Loucy (cell line): ENCODE data around the gene TRAP1.

ENCODE experiments used
- H2AFZ ChIP-seq: fragments of 200-600 bp; sonication (generic); 2 replicates; pipeline ENCODE4 v1.6.0; 2016; ENCODE audit warnings: antibody characterized with exemption, mild to moderate bottlenecking, low read length, moderate library complexity
- H3F3A ChIP-seq: fragments of 200-600 bp; 2 replicates; pipeline ENCODE4 v1.6.0; 2016; ENCODE audit warnings: antibody characterized with exemption, low read depth, mild to moderate bottlenecking
- H3K27me3 ChIP-seq: fragments of 200-600 bp; sonication (generic); 2 replicates; pipeline ENCODE4 v1.6.1; 2014; ENCODE audit warnings: low read length, mild to moderate bottlenecking; ENCODE audit not compliant: insufficient read depth, poor library complexity, severe bottlenecking
- H3K36me3 ChIP-seq: fragments of 200-600 bp; sonication (generic); 2 replicates; pipeline ENCODE4 v1.6.1; 2016; ENCODE audit warnings: low read length; ENCODE audit not compliant: insufficient read depth
- H3K4me1 ChIP-seq: fragments of 200-600 bp; sonication (generic); 2 replicates; pipeline ENCODE4 v1.5.1; 2014; ENCODE audit warnings: low read length, mild to moderate bottlenecking; ENCODE audit not compliant: insufficient read depth, poor library complexity, severe bottlenecking
- H3K4me2 ChIP-seq: fragments of 200-600 bp; sonication (generic); 2 replicates; pipeline ENCODE4 v1.6.0; 2014; ENCODE audit warnings: antibody characterized with exemption, low read length, low read depth, mild to moderate bottlenecking; ENCODE audit not compliant: poor library complexity, severe bottlenecking
- H3K4me3 ChIP-seq: fragments of 200-600 bp; sonication (generic); 2 replicates; pipeline ENCODE4 v1.5.1; 2014; ENCODE audit warnings: low read length, mild to moderate bottlenecking, mixed read lengths; ENCODE audit not compliant: poor library complexity, severe bottlenecking
- H3K79me2 ChIP-seq: fragments of 200-600 bp; sonication (generic); 2 replicates; pipeline ENCODE4 v1.6.1; 2014; ENCODE audit warnings: low read length; ENCODE audit not compliant: insufficient read depth
- H3K9ac ChIP-seq: fragments of 200-600 bp; sonication (generic); 2 replicates; pipeline ENCODE4 v1.6.0; 2014; ENCODE audit warnings: mild to moderate bottlenecking, low read depth, low read length, moderate library complexity; ENCODE audit not compliant: poor library complexity, severe bottlenecking
- H3K9me2 ChIP-seq: fragments of 200-600 bp; sonication (generic); replicated peaks from 2 replicates; pipeline ENCODE4 v1.6.1; 2016; ENCODE audit warnings: low read depth, low read length, mixed read lengths
- H3K9me3 ChIP-seq: fragments of 200-600 bp; sonication (generic); 2 replicates; pipeline ENCODE4 v1.6.1; 2014; ENCODE audit warnings: mild to moderate bottlenecking, antibody characterized with exemption, low read length, low read depth; ENCODE audit not compliant: insufficient read depth
- H4K20me1 ChIP-seq: fragments of 200-600 bp; sonication (generic); 2 replicates; pipeline ENCODE4 v1.6.0; 2014; ENCODE audit warnings: antibody characterized with exemption, low read length, mild to moderate bottlenecking; ENCODE audit not compliant: insufficient read depth, poor library complexity, severe bottlenecking
- CTCF ChIP-seq: fragments of 200-600 bp; sonication (generic); conservative IDR thresholded peaks from 2 replicates; pipeline ENCODE4 v1.5.1; 2014; ENCODE audit warnings: mild to moderate bottlenecking, antibody characterized with exemption, low read length
- EZH2phosphoT487 ChIP-seq: fragments of 200-600 bp; IDR thresholded peaks from 2 replicates; pipeline ENCODE4 v1.6.1; 2018; ENCODE audit warnings: antibody characterized with exemption, mild to moderate bottlenecking, moderate library complexity, borderline replicate concordance

Gene TRAP1

DNA sequence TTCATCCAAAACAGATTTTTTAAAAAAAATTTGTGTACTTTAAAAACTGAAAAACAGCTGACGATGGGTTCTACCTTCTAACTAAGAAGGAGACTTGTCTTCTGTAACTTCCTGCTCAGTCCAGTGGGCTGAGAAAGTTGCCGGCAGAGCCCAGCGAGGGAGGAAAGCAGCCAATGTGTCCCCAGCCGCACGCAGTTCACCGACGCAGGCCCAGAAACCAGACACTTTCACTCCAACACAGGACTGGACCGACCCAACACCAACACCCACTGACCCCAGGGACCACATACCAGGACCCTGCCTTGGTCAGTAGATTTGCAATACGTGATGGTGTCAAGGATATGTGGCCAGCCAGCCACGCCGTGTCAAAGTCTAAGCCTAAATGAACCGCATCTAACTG is 25.6 kb downstream of the TRAP1 start:
- Histone ChIP-seq H3K79me2 (no peaks in the 10 kb centered on the region), H3K27me3 (peaks cover 17% of the 10 kb centered on the region), H3F3A (no peaks in the 10 kb centered on the region), H3K9me2 (no peaks in the 10 kb centered on the region), H4K20me1 (no peaks in the 10 kb centered on the region), H3K9ac (no peak overlapping the region), H3K36me3 (no peaks in the 10 kb centered on the region), H2AFZ (no peak overlapping the region), H3K4me2 (no peak overlapping the region), H3K4me1 (no peaks in the 10 kb centered on the region), H3K9me3 (no peaks in the 10 kb centered on the region), H3K4me3 (no peak overlapping the region)
- no peak for TF ChIP-seq CTCF
- TF ChIP-seq EZH2phosphoT487, result no peak

DNA sequence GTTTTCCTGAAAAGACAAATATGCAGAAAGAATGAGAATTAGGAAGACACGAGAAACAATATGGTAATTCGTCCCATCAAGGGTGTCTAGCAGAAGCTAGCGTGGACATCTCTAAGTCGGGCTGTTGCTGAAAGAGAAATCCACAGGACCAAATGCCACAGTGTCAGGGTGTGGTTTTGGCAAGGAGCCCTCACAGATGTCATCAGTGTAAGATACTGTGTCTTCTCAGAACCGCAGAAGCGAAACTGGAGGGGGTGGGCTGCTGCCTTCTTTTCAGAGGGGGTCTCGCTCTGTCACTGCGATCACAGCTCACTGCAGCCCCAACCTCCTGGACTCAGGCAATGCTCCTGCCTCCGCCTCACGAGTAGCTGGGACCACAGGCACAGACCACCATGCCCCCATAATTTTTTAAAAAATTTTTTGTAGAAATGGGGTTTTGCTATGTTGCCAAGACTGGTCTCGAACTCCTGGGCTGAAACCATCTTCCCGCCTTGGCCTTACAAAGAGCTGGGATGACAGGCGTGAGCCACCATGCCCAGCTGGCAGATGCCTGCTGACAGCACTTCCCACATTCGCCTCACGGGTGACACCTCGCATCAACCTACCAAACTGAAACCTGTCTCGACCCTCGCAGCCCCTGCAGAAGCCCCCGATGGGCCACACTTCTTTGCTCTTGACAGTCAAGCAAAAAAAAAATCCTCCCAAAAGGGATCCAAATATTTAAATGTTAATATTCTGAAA is 26.2 kb downstream of the TRAP1 start:
- H3F3A ChIP-seq, result no peaks in the 10 kb centered on the region
- no peaks in the 10 kb centered on the region for H3K4me1 ChIP-seq
- no peak overlapping the region for H3K9ac ChIP-seq
- H3K27me3 ChIP-seq, result peaks cover 11% of the 10 kb centered on the region
- no peak for TF ChIP-seq EZH2phosphoT487
- TF ChIP-seq CTCF, result no peak
- H2AFZ ChIP-seq, result no peak overlapping the region
- H3K9me2 ChIP-seq, result no peaks in the 10 kb centered on the region
- H3K9me3 ChIP-seq, result no peaks in the 10 kb centered on the region
- H3K36me3 ChIP-seq, result no peaks in the 10 kb centered on the region
- no peak overlapping the region for H3K4me2 ChIP-seq
- no peaks in the 10 kb centered on the region for H3K79me2 ChIP-seq
- H4K20me1 ChIP-seq, result no peaks in the 10 kb centered on the region
- H3K4me3 ChIP-seq, result no peak overlapping the region

DNA sequence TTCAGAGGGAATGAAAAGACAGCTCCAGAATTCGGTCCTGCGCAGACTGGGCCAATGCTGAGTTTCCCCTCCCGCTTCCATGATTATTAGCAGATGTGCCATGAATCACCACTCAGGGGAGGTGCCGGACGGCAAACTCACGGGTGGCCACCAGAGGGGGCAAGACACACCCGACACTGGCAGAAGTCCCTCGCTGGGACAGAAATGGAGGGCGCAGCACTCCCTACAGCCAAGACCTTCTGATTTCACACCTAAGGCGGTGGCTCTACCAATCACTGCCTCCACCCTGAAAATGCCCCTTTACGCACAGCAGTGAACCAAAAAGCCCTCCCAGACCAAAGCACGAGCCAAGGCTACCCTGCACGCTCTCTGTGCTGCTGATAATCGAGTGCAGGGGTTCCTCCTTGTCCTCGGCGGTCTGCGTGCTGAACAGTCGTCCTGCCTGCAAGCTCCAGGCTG is 26.8 kb downstream of the TRAP1 start:
- Histone ChIP-seq H3K27me3 (peaks cover 5% of the 10 kb centered on the region), H3K9me2 (no peaks in the 10 kb centered on the region), H3K9ac (no peak overlapping the region), H3K4me3 (no peak overlapping the region), H3K9me3 (no peaks in the 10 kb centered on the region), H2AFZ (no peak overlapping the region), H4K20me1 (no peaks in the 10 kb centered on the region), H3K36me3 (no peaks in the 10 kb centered on the region), H3K4me2 (no peak overlapping the region), H3K79me2 (no peaks in the 10 kb centered on the region), H3F3A (no peaks in the 10 kb centered on the region), H3K4me1 (no peaks in the 10 kb centered on the region)
- TF ChIP-seq CTCF (peak; percentile 72), EZH2phosphoT487 (no peak)
